Mucosa of stomach (tissue), 1 donor: ENCODE measurements around the gene LARP4.
"Not testable (repeated sequence)": the region's sequence is repeated elsewhere in the genome, so short reads cannot be mapped to it uniquely, and the experiment has no call there.

Experiments used
- H3K27me3 ChIP-seq: one replicate; pipeline ENCODE4 v1.7.0; 2013; ENCODE audit warnings: mild to moderate bottlenecking, low read length; ENCODE audit not compliant: control insufficient read depth, insufficient read depth
- H3K36me3 ChIP-seq: one replicate; pipeline ENCODE4 v1.7.0; 2013; ENCODE audit warnings: low read length; ENCODE audit not compliant: control insufficient read depth, insufficient read depth
- H3K4me1 ChIP-seq: one replicate; pipeline ENCODE4 v1.7.0; 2013; ENCODE audit warnings: mild to moderate bottlenecking, low read length; ENCODE audit not compliant: control insufficient read depth, insufficient read depth
- H3K4me3 ChIP-seq: one replicate; pipeline ENCODE4 v1.7.0; 2013; ENCODE audit warnings: low read length
- H3K9ac ChIP-seq: one replicate; pipeline ENCODE4 v1.7.0; 2013; ENCODE audit warnings: mild to moderate bottlenecking, low read length, moderate library complexity
- H3K9me3 ChIP-seq: one replicate; pipeline ENCODE4 v1.7.0; 2013; ENCODE audit warnings: mild to moderate bottlenecking, low read length, moderate library complexity; ENCODE audit not compliant: control insufficient read depth
- donor health status: Pancreatic carcinoma.

Gene LARP4

GRCh38 chr12:50400638-50401499, at the start of gene LARP4:
Gene LARP4, plus strand, starts transcription at chr12:50400885. Its CDS starts 126 bp downstream, at chr12:50401011.
- Histone ChIP-seq H3K9ac (peak within 1 kb of the TSS; percentile 82), H3K27me3 (no peaks in the 10 kb centered on the region), H3K9me3 (no peaks in the 10 kb centered on the region), H3K36me3 (no peaks in the 10 kb centered on the region), H3K4me1 (peaks cover 17% of the 10 kb centered on the region), H3K4me3 (peak within 1 kb of the TSS; percentile 79)

GRCh38 chr12:50351120-50352043, 49.3 kb upstream of the LARP4 start:
- H3K27me3 ChIP-seq = no peaks in the 10 kb centered on the region
- H3K9me3 ChIP-seq = no peaks in the 10 kb centered on the region
- no peaks in the 10 kb centered on the region for H3K36me3 ChIP-seq
- no peak overlapping the region for H3K4me3 ChIP-seq
- peaks cover 10% of the 10 kb centered on the region for H3K4me1 ChIP-seq
- peak overlapping the region; percentile 31 for H3K9ac ChIP-seq

GRCh38 chr12:50353404-50353803, 47.3 kb upstream of the LARP4 start:
- Histone ChIP-seq H3K9me3 (no peaks in the 10 kb centered on the region), H3K27me3 (no peaks in the 10 kb centered on the region), H3K4me3 (no peak overlapping the region)

GRCh38 chr12:50353869-50354593, 46.7 kb upstream of the LARP4 start:
- H3K4me3 ChIP-seq = no peak overlapping the region
- H3K36me3 ChIP-seq = no peaks in the 10 kb centered on the region

More at GRCh38 chr12:50353404-50353803, 47.3 kb upstream of the LARP4 start:
- Histone ChIP-seq H3K9ac (no peak overlapping the region), H3K36me3 (no peaks in the 10 kb centered on the region), H3K4me1 (peaks cover 10% of the 10 kb centered on the region)

GRCh38 chr12:50354908-50355307, 45.8 kb upstream of the LARP4 start:
- no peak overlapping the region for H3K9ac ChIP-seq

More at GRCh38 chr12:50353869-50354593, 46.7 kb upstream of the LARP4 start:
- Histone ChIP-seq H3K27me3 (no peaks in the 10 kb centered on the region), H3K9me3 (no peaks in the 10 kb centered on the region), H3K9ac (peak overlapping the region; percentile 52), H3K4me1 (peaks cover 10% of the 10 kb centered on the region)

GRCh38 chr12:50355365-50355764, 45.3 kb upstream of the LARP4 start:
- Histone ChIP-seq H3K9ac (no peak overlapping the region), H3K27me3 (no peaks in the 10 kb centered on the region), H3K36me3 (no peaks in the 10 kb centered on the region), H3K4me1 (peaks cover 10% of the 10 kb centered on the region), H3K4me3 (no peak overlapping the region), H3K9me3 (no peaks in the 10 kb centered on the region)

More at GRCh38 chr12:50354908-50355307, 45.8 kb upstream of the LARP4 start:
- Histone ChIP-seq H3K36me3 (no peaks in the 10 kb centered on the region), H3K9me3 (no peaks in the 10 kb centered on the region), H3K27me3 (no peaks in the 10 kb centered on the region), H3K4me1 (peaks cover 10% of the 10 kb centered on the region), H3K4me3 (no peak overlapping the region)

- no peak overlapping the region for H3K9ac ChIP-seq
Observed at GRCh38 chr12:50362671-50363070, 38.0 kb upstream of the LARP4 start.

GRCh38 chr12:50363141-50363540, 37.5 kb upstream of the LARP4 start:
- H3K9me3 ChIP-seq = no peaks in the 10 kb centered on the region
- H3K27me3 ChIP-seq = no peaks in the 10 kb centered on the region
- no peak overlapping the region for H3K9ac ChIP-seq
- no peak overlapping the region for H3K4me3 ChIP-seq
- no peaks in the 10 kb centered on the region for H3K36me3 ChIP-seq
- H3K4me1 ChIP-seq = no peaks in the 10 kb centered on the region

More at GRCh38 chr12:50362671-50363070, 38.0 kb upstream of the LARP4 start:
- Histone ChIP-seq H3K9me3 (no peaks in the 10 kb centered on the region), H3K27me3 (no peaks in the 10 kb centered on the region), H3K36me3 (no peaks in the 10 kb centered on the region), H3K4me1 (no peaks in the 10 kb centered on the region), H3K4me3 (no peak overlapping the region)

- Histone ChIP-seq H3K4me3 (no peak overlapping the region), H3K9ac (no peak overlapping the region), H3K4me1 (no peaks in the 10 kb centered on the region), H3K27me3 (no peaks in the 10 kb centered on the region), H3K9me3 (no peaks in the 10 kb centered on the region), H3K36me3 (no peaks in the 10 kb centered on the region)
Observed at GRCh38 chr12:50365709-50366406, 34.8 kb upstream of the LARP4 start.

- H3K9ac ChIP-seq, H3K27me3 ChIP-seq: not testable (repeated sequence)
Observed at GRCh38 chr12:50370672-50371071, 30.0 kb upstream of the LARP4 start.

GRCh38 chr12:50375802-50376201, 24.9 kb upstream of the LARP4 start:
- Histone ChIP-seq H3K9ac (no peak overlapping the region), H3K27me3 (no peaks in the 10 kb centered on the region), H3K4me3 (no peak overlapping the region), H3K9me3 (no peaks in the 10 kb centered on the region), H3K36me3 (no peaks in the 10 kb centered on the region), H3K4me1 (no peaks in the 10 kb centered on the region)

More at GRCh38 chr12:50370672-50371071, 30.0 kb upstream of the LARP4 start:
- H3K36me3 ChIP-seq, H3K9me3 ChIP-seq, H3K4me1 ChIP-seq, H3K4me3 ChIP-seq: not testable (repeated sequence)
